Loucy (cell line): Measurements from ENCODE around the gene ZNF469.

Experiments
- H2AFZ ChIP-seq: fragments of 200-600 bp; sonication (generic); 2 replicates; pipeline ENCODE4 v1.6.0; 2016; ENCODE audit warnings: antibody characterized with exemption, mild to moderate bottlenecking, low read length, moderate library complexity
- H3F3A ChIP-seq: fragments of 200-600 bp; 2 replicates; pipeline ENCODE4 v1.6.0; 2016; ENCODE audit warnings: antibody characterized with exemption, low read depth, mild to moderate bottlenecking
- H3K27me3 ChIP-seq: fragments of 200-600 bp; sonication (generic); 2 replicates; pipeline ENCODE4 v1.6.1; 2014; ENCODE audit warnings: low read length, mild to moderate bottlenecking; ENCODE audit not compliant: insufficient read depth, poor library complexity, severe bottlenecking
- H3K36me3 ChIP-seq: fragments of 200-600 bp; sonication (generic); 2 replicates; pipeline ENCODE4 v1.6.1; 2016; ENCODE audit warnings: low read length; ENCODE audit not compliant: insufficient read depth
- H3K4me1 ChIP-seq: fragments of 200-600 bp; sonication (generic); 2 replicates; pipeline ENCODE4 v1.5.1; 2014; ENCODE audit warnings: low read length, mild to moderate bottlenecking; ENCODE audit not compliant: insufficient read depth, poor library complexity, severe bottlenecking
- H3K4me2 ChIP-seq: fragments of 200-600 bp; sonication (generic); 2 replicates; pipeline ENCODE4 v1.6.0; 2014; ENCODE audit warnings: antibody characterized with exemption, low read length, low read depth, mild to moderate bottlenecking; ENCODE audit not compliant: poor library complexity, severe bottlenecking
- H3K4me3 ChIP-seq: fragments of 200-600 bp; sonication (generic); 2 replicates; pipeline ENCODE4 v1.5.1; 2014; ENCODE audit warnings: low read length, mild to moderate bottlenecking, mixed read lengths; ENCODE audit not compliant: poor library complexity, severe bottlenecking
- H3K79me2 ChIP-seq: fragments of 200-600 bp; sonication (generic); 2 replicates; pipeline ENCODE4 v1.6.1; 2014; ENCODE audit warnings: low read length; ENCODE audit not compliant: insufficient read depth
- H3K9ac ChIP-seq: fragments of 200-600 bp; sonication (generic); 2 replicates; pipeline ENCODE4 v1.6.0; 2014; ENCODE audit warnings: mild to moderate bottlenecking, low read depth, low read length, moderate library complexity; ENCODE audit not compliant: poor library complexity, severe bottlenecking
- H3K9me2 ChIP-seq: fragments of 200-600 bp; sonication (generic); replicated peaks from 2 replicates; pipeline ENCODE4 v1.6.1; 2016; ENCODE audit warnings: low read depth, low read length, mixed read lengths
- H3K9me3 ChIP-seq: fragments of 200-600 bp; sonication (generic); 2 replicates; pipeline ENCODE4 v1.6.1; 2014; ENCODE audit warnings: mild to moderate bottlenecking, antibody characterized with exemption, low read length, low read depth; ENCODE audit not compliant: insufficient read depth
- H4K20me1 ChIP-seq: fragments of 200-600 bp; sonication (generic); 2 replicates; pipeline ENCODE4 v1.6.0; 2014; ENCODE audit warnings: antibody characterized with exemption, low read length, mild to moderate bottlenecking; ENCODE audit not compliant: insufficient read depth, poor library complexity, severe bottlenecking
- CTCF ChIP-seq: fragments of 200-600 bp; sonication (generic); conservative IDR thresholded peaks from 2 replicates; pipeline ENCODE4 v1.5.1; 2014; ENCODE audit warnings: mild to moderate bottlenecking, antibody characterized with exemption, low read length
- EZH2phosphoT487 ChIP-seq: fragments of 200-600 bp; IDR thresholded peaks from 2 replicates; pipeline ENCODE4 v1.6.1; 2018; ENCODE audit warnings: antibody characterized with exemption, mild to moderate bottlenecking, moderate library complexity, borderline replicate concordance

The ZNF469 gene

GRCh38 chr16:88356727-88357199 lies 26.0 kb upstream of the ZNF469 start:
- no peaks in the 10 kb centered on the region for H3K27me3 ChIP-seq
- H3F3A ChIP-seq = no peaks in the 10 kb centered on the region
- no peaks in the 10 kb centered on the region for H3K4me1 ChIP-seq
- H3K9ac ChIP-seq = no peak overlapping the region
- no peaks in the 10 kb centered on the region for H3K36me3 ChIP-seq
- no peak overlapping the region for H2AFZ ChIP-seq
- no peaks in the 10 kb centered on the region for H3K9me2 ChIP-seq
- H3K4me2 ChIP-seq = no peak overlapping the region
- no peaks in the 10 kb centered on the region for H4K20me1 ChIP-seq
- TF ChIP-seq CTCF = no peak
- no peak for TF ChIP-seq EZH2phosphoT487
- no peaks in the 10 kb centered on the region for H3K79me2 ChIP-seq
- no peaks in the 10 kb centered on the region for H3K9me3 ChIP-seq
- no peak overlapping the region for H3K4me3 ChIP-seq

GRCh38 chr16:88357317-88358022 lies 25.3 kb upstream of the ZNF469 start:
- Histone ChIP-seq H3K4me2 (no peak overlapping the region), H3K9ac (no peak overlapping the region), H3K9me2 (no peaks in the 10 kb centered on the region), H4K20me1 (no peaks in the 10 kb centered on the region), H3K79me2 (no peaks in the 10 kb centered on the region), H2AFZ (no peak overlapping the region), H3F3A (no peaks in the 10 kb centered on the region), H3K4me3 (no peak overlapping the region), H3K27me3 (no peaks in the 10 kb centered on the region), H3K9me3 (no peaks in the 10 kb centered on the region), H3K4me1 (no peaks in the 10 kb centered on the region), H3K36me3 (no peaks in the 10 kb centered on the region)
- TF ChIP-seq CTCF (no peak), EZH2phosphoT487 (no peak)

- Histone ChIP-seq H3K4me3 (no peak overlapping the region), H3K9me3 (no peaks in the 10 kb centered on the region), H3F3A (no peaks in the 10 kb centered on the region), H3K27me3 (no peaks in the 10 kb centered on the region), H3K36me3 (no peaks in the 10 kb centered on the region), H4K20me1 (no peaks in the 10 kb centered on the region), H3K79me2 (no peaks in the 10 kb centered on the region), H3K4me1 (no peaks in the 10 kb centered on the region), H3K9me2 (no peaks in the 10 kb centered on the region), H2AFZ (no peak overlapping the region), H3K9ac (no peak overlapping the region), H3K4me2 (no peak overlapping the region)
- TF ChIP-seq EZH2phosphoT487 (no peak), CTCF (no peak)
Measured at GRCh38 chr16:88358023-88358420, 24.7 kb upstream of the ZNF469 start.
